SIG-M5 treated with dmso at 0.1 percent for 504 hours (cell line): ENCODE measurements around the gene MYO19.

Experiments
- DNase-seq: peaks from one replicate; lab custom pipeline; 2025; ENCODE audit not compliant: unreplicated experiment; lab: John Stamatoyannopoulos, UW

The MYO19 gene

GRCh38 chr17:36534840-36535668 lies at the start of gene MYO19, which contains the start of gene PIGW:
TSS of gene MYO19 (minus strand) at chr17:36534868. CDS start at chr17:36532538, 2,330 bp downstream.
TSS of gene PIGW (plus strand) at chr17:36534987. CDS start at chr17:36537102, 2,115 bp downstream.
- peak; percentile 87 for DNase-seq

GRCh38 chr17:36583787-36584186 lies 49.1 kb upstream of the MYO19 start:
- no peak for DNase-seq

GRCh38 chr17:36578671-36579070 lies 44.0 kb upstream of the MYO19 start:
- DNase-seq: no peak

- no peak for DNase-seq
These were observed 42.1 kb upstream of the MYO19 start for GRCh38 chr17:36576793-36577192.

- DNase-seq: no peak
These were observed 40.4 kb upstream of the MYO19 start for GRCh38 chr17:36575028-36575427.

GRCh38 chr17:36566081-36566480 lies 31.4 kb upstream of the MYO19 start:
- no peak for DNase-seq

GRCh38 chr17:36553459-36553858 lies 18.8 kb upstream of the MYO19 start:
- no peak for DNase-seq

GRCh38 chr17:36550491-36551417 lies 16.1 kb upstream of the MYO19 start:
- DNase-seq: peak; percentile 48

GRCh38 chr17:36547776-36548175 lies 13.1 kb upstream of the MYO19 start:
- DNase-seq: no peak

GRCh38 chr17:36546418-36547093 lies 11.9 kb upstream of the MYO19 start:
- DNase-seq: peak; percentile 21

GRCh38 chr17:36545465-36546417 lies 11.1 kb upstream of the MYO19 start:
- peak; percentile 91 for DNase-seq

GRCh38 chr17:36545077-36545464 lies 10.4 kb upstream of the MYO19 start:
- DNase-seq: no peak

- peak; percentile 90 for DNase-seq
These were observed 9.8 kb upstream of the MYO19 start, which contains the start of gene GGNBP2 for GRCh38 chr17:36544307-36545076. TSS of gene GGNBP2 (plus strand) at chr17:36544919. CDS start at chr17:36545725, 806 bp downstream.

- peak; percentile 65 for DNase-seq
These were observed 9.3 kb upstream of the MYO19 start for GRCh38 chr17:36544044-36544306.

GRCh38 chr17:36542755-36543154 lies 8.1 kb upstream of the MYO19 start:
- DNase-seq: no peak

GRCh38 chr17:36540696-36541095 lies 6.0 kb upstream of the MYO19 start:
- DNase-seq: no peak

- no peak for DNase-seq
These were observed 1.0 kb upstream of the MYO19 start for GRCh38 chr17:36535669-36536081.

- peak; percentile 58 for DNase-seq
These were observed 481 bp downstream of the MYO19 start for GRCh38 chr17:36533935-36534839.
